ENCODE results near the gene GRIPAP1. TPM values are rescaled to one million over a fixed set of nuclear protein-coding genes. Genes with fewer than 3 reads are reported as not detected.

GRIPAP1 gene
- total RNA-seq, 4 donors from 2014 or later, result 24.7 to 36.4 (median 33.7) TPM

DNA sequence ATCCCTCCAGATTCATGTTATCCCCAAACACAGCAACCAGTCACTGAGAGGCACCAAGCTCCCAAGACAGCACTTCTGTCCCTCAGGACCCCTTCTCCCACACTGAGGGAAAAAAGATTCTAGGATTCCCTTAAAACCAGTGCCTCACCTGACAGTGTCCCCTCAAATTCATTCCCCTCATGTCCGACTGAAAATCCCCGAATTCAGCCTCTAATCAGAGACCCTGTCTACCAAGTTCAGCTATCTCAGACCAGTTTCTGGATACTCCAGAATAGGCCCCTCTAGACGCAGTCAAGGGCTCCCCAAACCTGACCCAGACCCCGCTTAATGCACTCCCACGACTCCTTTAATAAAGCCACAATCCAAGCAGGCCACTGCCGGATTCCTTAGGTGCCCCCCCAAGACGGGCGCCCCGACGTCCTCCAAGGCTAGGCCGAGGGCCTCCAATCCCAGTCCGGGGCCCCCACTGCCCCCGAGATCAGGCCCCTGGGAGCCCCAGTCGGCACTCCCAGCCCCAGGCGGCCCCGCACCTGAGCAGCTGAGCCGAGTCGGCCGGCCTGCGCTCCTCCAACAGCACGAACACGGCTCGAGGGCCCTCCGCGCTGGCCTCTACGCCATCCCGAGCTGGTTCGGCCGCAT is 40.6 kb upstream of the GRIPAP1 start:
- 24% methylated on average over 15 of the region's 29 CpGs for WGBS
- H3K27me3 ChIP-seq, result no peaks in the 10 kb centered on the region
- peak overlapping the region; percentile 94 to 99 (median 98) for H3K27ac ChIP-seq (replicated peaks in 1 of 4)
- no peaks in the 10 kb centered on the region for H3K9me3 ChIP-seq
- H3K4me1 ChIP-seq, result peaks cover 13 to 41% (median 29%) of the 10 kb centered on the region in 4 donors
- H3K4me3 ChIP-seq, result peak overlapping the region; percentile 63 to 90 (median 84)
- TF ChIP-seq POLR2AphosphoS5 (IDR thresholded peaks at IDR 0.05), result no peak
- no peak for TF ChIP-seq EP300 (IDR thresholded peaks at IDR 0.05)
- TF ChIP-seq POLR2A (IDR thresholded peaks at IDR 0.05; ENCODE audit: low read depth), result no peak
- TF ChIP-seq, protein P1, sequence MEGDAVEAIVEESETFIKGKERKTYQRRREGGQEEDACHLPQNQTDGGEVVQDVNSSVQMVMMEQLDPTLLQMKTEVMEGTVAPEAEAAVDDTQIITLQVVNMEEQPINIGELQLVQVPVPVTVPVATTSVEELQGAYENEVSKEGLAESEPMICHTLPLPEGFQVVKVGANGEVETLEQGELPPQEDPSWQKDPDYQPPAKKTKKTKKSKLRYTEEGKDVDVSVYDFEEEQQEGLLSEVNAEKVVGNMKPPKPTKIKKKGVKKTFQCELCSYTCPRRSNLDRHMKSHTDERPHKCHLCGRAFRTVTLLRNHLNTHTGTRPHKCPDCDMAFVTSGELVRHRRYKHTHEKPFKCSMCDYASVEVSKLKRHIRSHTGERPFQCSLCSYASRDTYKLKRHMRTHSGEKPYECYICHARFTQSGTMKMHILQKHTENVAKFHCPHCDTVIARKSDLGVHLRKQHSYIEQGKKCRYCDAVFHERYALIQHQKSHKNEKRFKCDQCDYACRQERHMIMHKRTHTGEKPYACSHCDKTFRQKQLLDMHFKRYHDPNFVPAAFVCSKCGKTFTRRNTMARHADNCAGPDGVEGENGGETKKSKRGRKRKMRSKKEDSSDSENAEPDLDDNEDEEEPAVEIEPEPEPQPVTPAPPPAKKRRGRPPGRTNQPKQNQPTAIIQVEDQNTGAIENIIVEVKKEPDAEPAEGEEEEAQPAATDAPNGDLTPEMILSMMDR (IDR thresholded peaks at IDR 0.05), result no peak
- intact Hi-C loops (cut with DNase I), result no loop called here
- peaks cover 13 to 19% (median 18%) of the 10 kb centered on the region in 4 donors for H3K36me3 ChIP-seq
- DNase-seq (ENCODE audit: extremely low spot score), result no peak

DNA sequence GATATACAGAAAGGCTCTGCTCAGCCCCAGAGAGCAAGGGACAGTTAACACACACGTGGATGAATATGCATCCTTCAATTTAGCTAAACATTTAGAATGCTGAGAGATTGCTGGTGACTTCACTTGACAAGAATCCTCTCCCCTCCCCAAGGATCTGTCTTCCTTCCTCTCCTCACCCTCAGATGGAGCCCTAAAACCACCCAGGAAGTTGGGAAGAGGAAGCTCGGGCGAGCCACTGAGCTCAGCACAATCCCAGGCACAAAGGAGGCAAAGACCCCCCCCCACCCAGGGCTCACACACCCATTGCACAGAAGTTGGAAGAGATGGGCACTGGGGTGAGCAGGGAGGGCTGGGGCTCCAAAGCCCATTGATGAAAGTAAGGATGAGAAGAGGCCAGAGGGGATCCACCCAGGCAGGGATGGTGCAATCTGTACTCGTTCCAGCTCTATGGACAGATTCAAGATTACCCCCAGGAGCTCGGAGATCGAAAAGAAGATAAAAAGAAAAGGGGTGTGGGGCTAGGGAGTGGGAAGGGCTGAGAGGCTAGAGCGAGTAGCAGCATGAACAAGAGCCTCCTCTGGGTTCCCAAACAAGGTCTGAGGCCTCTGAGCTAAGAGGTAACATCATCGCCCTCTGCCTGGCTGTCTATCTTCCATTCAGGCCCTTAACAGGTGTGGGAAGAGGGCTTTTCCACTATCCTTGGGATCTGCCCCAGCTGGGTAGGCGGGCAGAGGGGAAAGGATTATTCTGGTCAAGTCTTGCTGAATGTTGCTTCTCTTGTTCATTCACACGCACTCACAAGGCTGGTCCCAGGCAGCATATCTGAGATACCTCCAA is 39.9 kb upstream of the GRIPAP1 start:
- Histone ChIP-seq H3K27ac (replicated peaks in 1 of 4) (peak overlapping the region; percentile 94 to 99 (median 98)), H3K4me1 (peaks cover 13 to 41% (median 29%) of the 10 kb centered on the region in 4 donors), H3K9me3 (no peaks in the 10 kb centered on the region), H3K4me3 (peak overlapping the region; percentile 63 to 90 (median 84)), H3K36me3 (peaks cover 18 to 26% (median 25%) of the 10 kb centered on the region in 4 donors), H3K27me3 (no peaks in the 10 kb centered on the region)
- DNase-seq (ENCODE audit: extremely low spot score), result no peak
- intact Hi-C loops (cut with DNase I), result no loop called here
- TF ChIP-seq POLR2AphosphoS5 (IDR thresholded peaks at IDR 0.05) (peak; percentile 56 to 74), POLR2A (IDR thresholded peaks at IDR 0.05; ENCODE audit: low read depth) (no peak)
- TF ChIP-seq, protein P1 (IDR thresholded peaks at IDR 0.05), result no peak
- 26% methylated on average over 10 of the region's 10 CpGs for WGBS

DNA sequence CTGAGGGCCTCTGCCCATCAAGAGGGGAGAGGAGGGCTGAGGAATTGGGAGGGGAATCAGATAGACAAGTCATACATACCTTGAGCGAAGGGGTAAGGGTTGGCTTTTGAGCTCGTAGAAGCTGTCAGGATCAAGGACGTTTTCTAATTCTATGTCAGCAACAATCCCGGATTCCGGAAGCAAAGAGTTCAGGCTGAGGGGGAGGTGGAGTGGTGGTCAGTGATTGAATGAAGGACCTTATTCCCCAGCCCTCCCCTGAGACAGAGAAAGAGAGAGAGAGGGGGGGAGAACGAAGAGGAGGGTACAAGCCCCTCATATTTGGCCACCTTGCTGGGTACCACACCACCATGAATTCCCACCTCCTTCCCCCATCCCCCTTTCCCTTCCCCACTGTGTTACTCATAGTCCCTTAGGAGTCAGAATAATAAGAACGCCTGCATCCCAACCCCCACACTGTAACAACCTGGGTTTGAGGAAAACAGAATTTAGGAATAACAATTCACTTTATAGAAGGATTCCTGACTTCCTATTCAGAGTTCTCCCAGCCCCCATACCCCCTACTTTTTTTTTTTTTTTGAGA is 38.4 kb upstream of the GRIPAP1 start:
- peak overlapping the region; percentile 94 to 99 (median 98) for H3K27ac ChIP-seq (replicated peaks in 1 of 4)
- H3K4me3 ChIP-seq, result peak overlapping the region; percentile 63 to 90 (median 84)
- 25% methylated on average over 7 of the region's 7 CpGs for WGBS
- no peaks in the 10 kb centered on the region for H3K9me3 ChIP-seq
- H3K4me1 ChIP-seq, result peaks cover 13 to 45% (median 29%) of the 10 kb centered on the region in 4 donors
- peaks cover 23 to 41% (median 37%) of the 10 kb centered on the region in 4 donors for H3K36me3 ChIP-seq
- TF ChIP-seq, protein P1 (IDR thresholded peaks at IDR 0.05), result no peak
- TF ChIP-seq POLR2AphosphoS5 (IDR thresholded peaks at IDR 0.05) (no peak), EP300 (IDR thresholded peaks at IDR 0.05) (no peak), POLR2A (IDR thresholded peaks at IDR 0.05; ENCODE audit: low read depth) (no peak)
- intact Hi-C loops (cut with DNase I), result no loop called here
- no peak for DNase-seq (ENCODE audit: extremely low spot score)
- no peaks in the 10 kb centered on the region for H3K27me3 ChIP-seq

DNA sequence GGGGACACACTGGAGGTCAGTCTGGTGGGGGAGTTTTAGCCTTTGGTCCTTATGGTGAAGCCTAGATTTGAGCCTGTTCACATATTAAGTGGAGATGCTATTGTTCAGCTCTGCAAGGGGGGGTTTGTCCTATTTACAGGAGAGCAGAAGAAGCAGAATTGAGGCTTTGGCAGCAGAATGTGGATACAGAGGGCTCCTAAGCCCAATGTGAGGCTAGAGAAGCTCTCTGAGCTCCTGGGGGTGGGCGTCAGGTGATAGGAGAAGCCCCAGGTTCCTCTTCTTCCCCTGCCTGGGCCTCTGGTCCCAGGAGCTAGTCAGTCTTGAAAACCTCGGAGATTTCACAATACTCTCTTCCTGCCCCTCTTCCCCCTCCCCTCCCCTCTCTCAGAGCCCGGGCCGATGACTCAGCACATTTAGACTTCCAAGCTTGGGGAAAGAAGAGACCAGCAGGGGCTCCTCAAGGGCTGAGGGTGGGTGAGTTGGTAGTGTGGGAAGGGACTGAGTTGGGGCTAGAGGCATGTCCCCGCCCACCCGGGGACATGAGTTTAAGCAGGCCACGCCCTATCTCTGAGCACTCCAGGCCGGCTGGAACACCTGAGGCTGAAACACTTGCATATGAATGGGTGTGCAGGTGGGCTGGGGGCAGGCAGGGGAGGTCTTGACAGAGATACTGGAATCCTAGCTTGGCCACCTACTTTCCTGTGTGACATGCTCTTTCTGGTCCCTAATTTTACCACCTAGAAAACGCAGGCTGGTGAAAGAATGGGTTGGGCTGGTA is 37.7 kb upstream of the GRIPAP1 start:
- DNase-seq (ENCODE audit: extremely low spot score), result peak; percentile 94
- intact Hi-C loops (cut with DNase I), result no loop called here
- no peaks in the 10 kb centered on the region for H3K27me3 ChIP-seq
- H3K4me3 ChIP-seq, result peak overlapping the region; percentile 63 to 90 (median 84)
- H3K9me3 ChIP-seq, result no peaks in the 10 kb centered on the region
- TF ChIP-seq POLR2AphosphoS5 (IDR thresholded peaks at IDR 0.05), result peak; percentile 65 to 66
- TF ChIP-seq, protein P1 (IDR thresholded peaks at IDR 0.05), result no peak
- peaks cover 13 to 47% (median 29%) of the 10 kb centered on the region in 4 donors for H3K4me1 ChIP-seq
- H3K27ac ChIP-seq (replicated peaks in 1 of 4), result peak overlapping the region; percentile 94 to 99 (median 98)
- H3K36me3 ChIP-seq, result peaks cover 23 to 44% (median 38%) of the 10 kb centered on the region in 4 donors
- WGBS, result 12% methylated on average over 6 of the region's 9 CpGs
